Liver (tissue), 3 donors: ENCODE data around the gene IFI16.

ENCODE experiments used
- CTCF ChIP-seq: fragments of 150-350 bp; IDR thresholded peaks from 2 replicates; pipeline ENCODE4 v1.5.1; 2017; ENCODE audit warnings: improper control_type of control experiment, low read depth, low read length; ENCODE audit not compliant: missing input control
- EGR1 ChIP-seq, 2 donors: IDR thresholded peaks; 2 replicates each; pipeline ENCODE4 v1.6.1; 2016 to 2018; ENCODE audit warnings: antibody characterized with exemption in 2 of 2, low read depth in 2 of 2
- RAD21 ChIP-seq, 2 donors: IDR thresholded peaks; 2 replicates each; pipeline ENCODE4 v1.6.1; 2016; ENCODE audit warnings: antibody characterized with exemption in 2 of 2, mild to moderate bottlenecking in 2 of 2
- SP1 ChIP-seq: IDR thresholded peaks from 2 replicates; pipeline ENCODE4 v1.6.1; 2018; ENCODE audit warnings: antibody characterized with exemption, mild to moderate bottlenecking
- TF ChIP-seq, protein P1 (sequence below): IDR thresholded peaks from 2 replicates; pipeline ENCODE4 v1.6.1; 2016; ENCODE audit warnings: antibody characterized with exemption
- donor health status: healthy.
- donor health status: healthy.

- TF ChIP-seq CTCF (no peak), RAD21 (IDR thresholded peaks at IDR 0.05) (no peak), EGR1 (IDR thresholded peaks at IDR 0.05; ENCODE audit: low read depth in 2 of 2) (no peak), SP1 (no peak)
- TF ChIP-seq, protein P1, sequence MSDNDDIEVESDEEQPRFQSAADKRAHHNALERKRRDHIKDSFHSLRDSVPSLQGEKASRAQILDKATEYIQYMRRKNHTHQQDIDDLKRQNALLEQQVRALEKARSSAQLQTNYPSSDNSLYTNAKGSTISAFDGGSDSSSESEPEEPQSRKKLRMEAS = no peak
These were observed 75.2 kb downstream of the IFI16 start for GRCh38 chr1:159084867-159085266.
